Lower lobe of right lung (tissue), 2 donors: ENCODE measurements around the gene CPHXL2. TPM values are rescaled to one million over a fixed set of nuclear protein-coding genes. Genes with fewer than 3 reads are reported as not detected.
A peak's percentile ranks its signal among the peaks of the same experiment; 100 is the strongest.

Source experiments
- ATAC-seq, 2 donors: fragments of 200-7000 bp; cut with Tn5 transposase; one replicate each; pipeline ENCODE4 v1.9.1; 2020 to 2022; ENCODE audit warnings: mild to moderate bottlenecking in 2 of 2, moderate library complexity in 2 of 2
- DNase-seq: peaks from one replicate; pipeline ENCODE4 v3.0.0-alpha.2; 2020
- H3K27ac ChIP-seq: fragments of 200-600 bp; one replicate; pipeline ENCODE4 v1.8.0; 2022
- H3K27me3 ChIP-seq: fragments of 200-600 bp; one replicate; pipeline ENCODE4 v1.8.0; 2022; ENCODE audit warnings: low read depth
- H3K36me3 ChIP-seq: fragments of 200-600 bp; one replicate; pipeline ENCODE4 v1.8.0; 2022; ENCODE audit warnings: mild to moderate bottlenecking
- H3K4me1 ChIP-seq: fragments of 200-600 bp; one replicate; pipeline ENCODE4 v1.8.0; 2022
- H3K4me3 ChIP-seq: fragments of 200-600 bp; one replicate; pipeline ENCODE4 v1.8.0; 2022; ENCODE audit warnings: mild to moderate bottlenecking
- H3K9me3 ChIP-seq: fragments of 200-600 bp; one replicate; pipeline ENCODE4 v1.8.0; 2022
- CTCF ChIP-seq: fragments of 200-600 bp; IDR thresholded peaks from one replicate; pipeline ENCODE4 v1.8.0; 2022; ENCODE audit warnings: antibody characterized with exemption, mild to moderate bottlenecking
- intact Hi-C: fragments of 100-400 bp; cut with DNase I; formaldehyde crosslinking; loops from one replicate; pipeline ENCODE4 v1.11.0; 2022
- total RNA-seq: library from RNA; stranded (reverse); fragmentation: NEBNext Ultra II Directional; extraction: Animal tissue kit (Norgen Biotek cat#: 25700); gene quantifications from one replicate; pipeline ENCODE4 v1.2.1, GENCODE V29; 2021
- donor health status: DM: no; HTN: yes; CAD: no; lungs with severe emphysema.

Gene CPHXL2
- total RNA-seq, 1 donor from 2014 or later = not detected

DNA sequence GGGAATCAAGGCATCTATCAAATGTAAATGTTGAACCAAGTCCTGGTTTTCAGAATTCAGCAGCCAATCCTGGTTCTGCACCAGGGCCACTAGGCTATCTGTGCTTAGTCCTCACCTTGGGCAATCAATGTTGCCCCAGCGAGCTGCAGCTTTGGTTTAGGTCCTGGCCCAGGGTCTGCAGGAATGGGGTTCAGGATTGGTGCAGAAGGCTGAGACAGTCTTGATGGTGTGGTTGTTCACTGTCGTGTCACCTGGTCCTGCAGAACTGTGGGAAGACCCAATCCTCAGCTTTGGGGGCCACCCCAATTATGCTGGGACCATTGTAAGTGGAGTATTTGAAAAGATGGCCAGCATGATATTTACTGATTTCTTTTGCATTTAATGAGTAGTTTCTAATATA is 18.6 kb downstream of the CPHXL2 start:
- peaks cover 77% of the 10 kb centered on the region for H3K36me3 ChIP-seq
- H3K4me1 ChIP-seq = peaks cover 21% of the 10 kb centered on the region
- H3K9me3 ChIP-seq = no peaks in the 10 kb centered on the region
- intact Hi-C loops = no loop called here
- no peak for DNase-seq
- TF ChIP-seq CTCF = no peak
- no peak for ATAC-seq
- H3K4me3 ChIP-seq = no peak overlapping the region
- no peak overlapping the region for H3K27ac ChIP-seq
- no peaks in the 10 kb centered on the region for H3K27me3 ChIP-seq

DNA sequence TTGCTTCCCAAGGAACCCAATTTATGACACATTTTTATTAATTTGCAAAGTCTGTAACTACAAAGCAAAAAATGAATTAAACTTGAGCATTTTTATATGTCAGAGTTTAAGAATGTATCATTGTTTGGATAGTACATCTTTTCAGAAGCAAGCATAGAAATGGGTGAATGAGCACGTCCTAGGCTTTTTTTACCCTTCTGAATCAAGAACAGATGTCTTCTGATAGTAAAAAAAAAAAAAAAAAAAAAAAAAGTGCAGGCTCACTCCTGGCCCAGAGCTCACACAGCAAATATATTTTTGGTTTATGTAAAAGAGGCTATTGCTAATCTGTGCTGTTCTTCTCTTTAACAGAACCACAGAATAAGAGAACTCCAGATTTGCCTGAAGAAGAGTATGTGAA is 22.9 kb downstream of the CPHXL2 start:
- Histone ChIP-seq H3K27me3 (no peaks in the 10 kb centered on the region), H3K9me3 (no peaks in the 10 kb centered on the region), H3K27ac (no peak overlapping the region), H3K4me1 (peaks cover 39% of the 10 kb centered on the region), H3K4me3 (no peak overlapping the region), H3K36me3 (peaks cover 50% of the 10 kb centered on the region)
- DNase-seq (no peak), ATAC-seq (no peak)
- intact Hi-C loops = no loop called here
- TF ChIP-seq CTCF = no peak

DNA sequence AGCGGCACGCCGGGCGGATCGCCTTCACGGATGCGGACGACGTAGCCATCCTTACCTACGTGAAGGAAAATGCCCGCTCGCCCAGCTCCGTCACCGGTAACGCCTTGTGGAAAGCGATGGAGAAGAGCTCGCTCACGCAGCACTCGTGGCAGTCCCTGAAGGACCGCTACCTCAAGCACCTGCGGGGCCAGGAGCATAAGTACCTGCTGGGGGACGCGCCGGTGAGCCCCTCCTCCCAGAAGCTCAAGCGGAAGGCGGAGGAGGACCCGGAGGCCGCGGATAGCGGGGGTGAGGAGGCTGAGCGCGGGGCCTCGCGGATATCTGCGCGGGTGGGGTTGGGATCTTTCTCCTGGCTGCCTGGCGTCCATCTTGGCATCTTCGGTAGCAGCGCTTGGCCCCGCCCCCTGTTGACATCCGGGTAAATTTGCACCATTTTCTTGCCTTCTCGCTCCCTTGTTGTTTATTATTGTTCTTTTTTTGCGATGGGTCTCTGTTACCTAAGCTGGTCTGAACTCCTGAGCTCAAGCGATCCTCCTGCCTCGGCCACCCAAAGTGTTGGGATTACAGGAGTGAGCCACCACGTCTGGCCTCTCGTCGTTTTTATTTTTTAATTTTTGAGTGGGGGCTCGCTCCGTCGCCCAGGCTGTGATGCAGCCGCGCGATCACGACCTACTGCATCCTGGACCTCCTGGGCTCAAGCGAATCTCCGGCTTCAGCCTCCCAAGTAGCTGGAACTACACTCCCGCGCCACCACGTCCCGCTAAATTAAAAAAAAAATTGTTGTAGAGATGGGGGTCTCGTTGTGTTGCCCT is 28.3 kb downstream of the CPHXL2 start:
- Histone ChIP-seq H3K27me3 (no peaks in the 10 kb centered on the region), H3K27ac (peak overlapping the region; percentile 98), H3K36me3 (peaks cover 20% of the 10 kb centered on the region), H3K9me3 (no peaks in the 10 kb centered on the region), H3K4me3 (peak overlapping the region; percentile 100), H3K4me1 (peaks cover 59% of the 10 kb centered on the region)
- intact Hi-C loops = no loop called here
- TF ChIP-seq CTCF = no peak
- peak; percentile 90 for DNase-seq
- ATAC-seq = peak; percentile 85 to 89

GRCh38 chr16:75647492-75648264 is 29.1 kb downstream of the CPHXL2 start, which contains the start of the genes KARS1 and TERF2IP:
KARS1 (minus strand) TSS chr16:75647665; CDS start chr16:75647639, 26 bp downstream.
TERF2IP (plus strand) TSS chr16:75647773; CDS start chr16:75647883, 110 bp downstream.
- Histone ChIP-seq H3K9me3 (no peaks in the 10 kb centered on the region), H3K27ac (peak within 1 kb of the TSS; percentile 98), H3K27me3 (no peaks in the 10 kb centered on the region), H3K4me3 (peak within 1 kb of the TSS; percentile 100), H3K4me1 (peaks cover 51% of the 10 kb centered on the region), H3K36me3 (peaks cover 28% of the 10 kb centered on the region)
- ATAC-seq (peak; percentile 98 to 99), DNase-seq (peak; percentile 95)
- TF ChIP-seq CTCF = no peak
- intact Hi-C loops = no loop called here

GRCh38 chr16:75647112-75647491 is 29.7 kb downstream of the CPHXL2 start:
- H3K27me3 ChIP-seq = no peaks in the 10 kb centered on the region
- peaks cover 34% of the 10 kb centered on the region for H3K36me3 ChIP-seq
- H3K9me3 ChIP-seq = no peaks in the 10 kb centered on the region
- H3K4me3 ChIP-seq = peak overlapping the region; percentile 100
- H3K4me1 ChIP-seq = peaks cover 45% of the 10 kb centered on the region
- no peak for DNase-seq
- intact Hi-C loops = no loop called here
- H3K27ac ChIP-seq = peak overlapping the region; percentile 98
- TF ChIP-seq CTCF = no peak
- ATAC-seq = peak; percentile 38 to 44
